C4-2B (cell line): ENCODE results near the gene C19orf85.

ENCODE experiments used
- CTCF ChIP-seq: fragments of 450-650 bp; conservative IDR thresholded peaks from 2 replicates; pipeline ENCODE4 v1.5.1; 2017; ENCODE audit warnings: mild to moderate bottlenecking
- ZFX ChIP-seq: fragments of 450-650 bp; IDR thresholded peaks from 2 replicates; pipeline ENCODE4 v1.6.1; 2017

- TF ChIP-seq CTCF, result no peak
- TF ChIP-seq ZFX, result no peak
These were observed 23.2 kb downstream of the C19orf85 start for GRCh38 chr19:55441319-55441691.
